NOMO-1 treated with DMSO at 0.1 percent for 48 hours (cell line): ENCODE data around the gene CYB5RL.
"Not testable (repeated sequence)": the region's sequence is repeated elsewhere in the genome, so short reads cannot be mapped to it uniquely, and the experiment has no call there.

Experiments
- DNase-seq: peaks from one replicate; lab custom pipeline; 2025; ENCODE audit not compliant: unreplicated experiment; lab: John Stamatoyannopoulos, UW

Gene CYB5RL, protein sequence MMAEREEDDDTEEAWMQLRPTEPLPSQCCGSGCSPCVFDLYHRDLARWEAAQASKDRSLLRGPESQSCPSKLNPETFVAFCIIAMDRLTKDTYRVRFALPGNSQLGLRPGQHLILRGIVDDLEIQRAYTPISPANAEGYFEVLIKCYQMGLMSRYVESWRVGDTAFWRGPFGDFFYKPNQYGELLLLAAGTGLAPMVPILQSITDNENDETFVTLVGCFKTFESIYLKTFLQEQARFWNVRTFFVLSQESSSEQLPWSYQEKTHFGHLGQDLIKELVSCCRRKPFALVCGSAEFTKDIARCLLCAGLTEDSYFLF

DNA sequence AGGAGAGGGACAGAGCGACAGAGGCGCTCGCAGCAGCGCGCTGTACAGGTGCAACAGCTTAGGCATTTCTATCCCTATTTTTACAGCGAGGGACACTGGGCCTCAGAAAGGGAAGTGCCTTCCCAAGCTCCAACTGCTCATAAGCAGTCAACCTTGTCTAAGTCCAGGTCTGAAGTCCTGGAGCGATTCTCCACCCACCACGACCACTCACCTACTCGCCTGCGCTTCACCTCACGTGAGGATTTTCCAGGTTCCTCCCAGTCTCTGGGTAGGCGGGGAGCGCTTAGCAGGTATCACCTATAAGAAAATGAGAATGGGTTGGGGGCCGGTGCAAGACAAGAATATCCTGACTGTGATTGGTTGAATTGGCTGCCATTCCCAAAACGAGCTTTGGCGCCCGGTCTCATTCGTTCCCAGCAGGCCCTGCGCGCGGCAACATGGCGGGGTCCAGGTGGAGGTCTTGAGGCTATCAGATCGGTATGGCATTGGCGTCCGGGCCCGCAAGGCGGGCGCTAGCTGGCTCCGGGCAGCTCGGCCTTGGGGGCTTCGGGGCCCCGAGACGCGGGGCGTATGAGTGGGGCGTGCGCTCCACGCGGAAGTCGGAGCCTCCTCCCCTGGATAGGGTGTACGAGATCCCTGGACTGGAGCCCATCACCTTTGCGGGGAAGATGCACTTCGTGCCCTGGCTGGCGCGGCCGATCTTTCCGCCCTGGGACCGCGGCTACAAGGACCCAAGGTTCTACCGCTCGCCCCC lies at the start of gene CYB5RL, which contains the start of gene MRPL37:
Gene CYB5RL (minus strand): TSS at position 266 of the 754 bp plus-strand sequence. CDS start 4,414 bp downstream, outside the sequence.
Gene MRPL37 (plus strand): TSS at position 403 of the 754 bp plus-strand sequence. CDS start 77 bp downstream, at position 480.
- DNase-seq, result peak; percentile 95

DNA sequence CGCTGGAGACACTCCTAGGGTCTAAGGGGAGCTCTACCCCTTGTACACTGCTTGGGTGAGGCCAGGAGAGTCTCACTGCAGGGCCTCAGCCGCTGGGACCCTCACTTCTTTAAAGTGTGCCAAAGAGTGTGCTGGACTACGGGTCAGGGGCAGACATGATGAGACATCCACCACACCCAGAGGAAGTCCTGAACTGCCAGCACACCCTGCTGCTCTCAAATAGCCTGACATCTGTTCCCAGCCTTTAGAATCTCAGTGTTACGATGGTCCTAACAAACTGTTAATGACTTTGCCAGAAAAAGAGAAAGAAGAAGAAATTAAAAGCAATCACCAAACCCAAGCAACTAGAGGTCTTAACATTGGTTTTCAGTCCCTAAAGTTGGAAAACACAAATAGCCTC lies 49.1 kb upstream of the CYB5RL start:
- no peak for DNase-seq

DNA sequence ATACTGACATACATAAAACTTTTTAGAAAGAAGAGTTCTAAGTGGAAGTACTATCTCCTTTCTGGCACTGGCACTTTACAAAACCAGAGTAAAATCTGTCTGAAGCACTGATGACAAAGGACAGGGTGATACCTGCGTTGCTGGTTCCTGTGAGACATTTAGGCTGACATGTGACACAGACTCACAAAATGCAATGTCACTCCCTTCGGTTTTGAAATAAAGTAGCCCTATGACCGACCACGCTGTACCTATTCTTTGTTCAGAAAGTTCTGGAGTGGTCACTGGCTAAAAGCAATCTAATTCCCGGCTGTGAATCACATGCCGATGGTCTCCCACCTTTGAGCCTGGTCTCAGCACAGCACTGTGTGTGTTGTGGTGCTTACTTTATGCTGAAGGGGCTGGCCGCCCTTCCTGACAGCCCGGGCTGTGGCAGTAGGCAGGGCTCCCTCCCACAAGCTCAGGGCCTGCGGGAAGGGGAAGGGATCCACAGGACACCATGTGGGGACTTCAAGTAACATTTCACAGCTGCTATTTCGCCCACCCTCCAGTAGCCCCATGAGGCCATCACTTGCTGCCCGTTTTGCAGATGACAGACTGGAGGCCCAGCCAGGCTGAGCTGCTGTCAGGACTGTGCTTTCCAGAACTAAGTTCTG lies 48.2 kb upstream of the CYB5RL start:
- DNase-seq, result no peak

DNA sequence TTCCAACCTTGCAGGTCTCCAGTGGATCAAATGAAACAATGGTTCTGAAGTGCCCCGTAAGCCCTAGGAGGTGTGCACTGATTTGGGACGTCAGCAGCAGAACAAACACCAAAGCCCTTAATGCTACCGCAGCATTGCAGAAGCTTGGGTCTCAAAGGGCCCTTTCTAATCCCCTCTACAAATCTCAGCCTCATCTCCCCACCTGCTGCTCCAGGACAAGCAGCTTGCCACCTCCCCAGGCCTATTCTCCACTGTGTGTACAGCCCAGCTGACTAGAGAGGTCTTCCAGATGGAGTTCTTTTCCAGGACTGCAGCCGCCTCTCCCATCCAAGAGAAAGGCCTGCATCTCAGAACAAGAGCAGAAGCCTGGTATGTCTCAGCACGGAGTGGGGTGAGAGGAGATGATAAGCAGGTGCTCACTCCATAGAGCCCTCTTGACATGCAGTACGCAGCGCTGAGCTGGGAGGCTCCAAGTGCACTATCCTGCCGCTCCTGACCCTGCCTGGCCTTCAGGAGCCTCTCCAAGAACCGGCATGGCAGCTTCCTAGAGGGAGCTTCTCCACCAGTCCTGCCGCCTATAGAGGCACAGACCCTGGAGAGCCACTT lies 46.4 kb upstream of the CYB5RL start:
- DNase-seq, result no peak

DNA sequence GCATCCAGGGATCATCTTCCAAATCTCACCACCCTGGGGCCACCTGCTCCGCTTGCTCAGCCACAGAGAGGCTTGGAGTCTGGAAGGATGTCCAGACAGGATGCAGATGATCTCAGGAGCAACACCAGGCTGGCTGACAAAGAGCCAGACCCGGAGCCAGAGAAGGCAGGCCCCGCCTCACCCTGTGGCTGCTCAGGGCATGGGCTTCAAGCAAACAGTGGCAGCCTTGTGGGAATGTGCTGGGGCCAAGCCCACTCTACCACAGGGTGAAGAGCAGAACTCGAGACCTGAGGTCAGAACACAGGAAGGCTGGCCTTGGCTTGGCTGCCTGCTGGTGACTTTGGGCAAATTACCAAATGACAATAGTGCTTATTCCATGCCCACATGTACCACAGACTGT lies 45.7 kb upstream of the CYB5RL start:
- no peak for DNase-seq

DNA sequence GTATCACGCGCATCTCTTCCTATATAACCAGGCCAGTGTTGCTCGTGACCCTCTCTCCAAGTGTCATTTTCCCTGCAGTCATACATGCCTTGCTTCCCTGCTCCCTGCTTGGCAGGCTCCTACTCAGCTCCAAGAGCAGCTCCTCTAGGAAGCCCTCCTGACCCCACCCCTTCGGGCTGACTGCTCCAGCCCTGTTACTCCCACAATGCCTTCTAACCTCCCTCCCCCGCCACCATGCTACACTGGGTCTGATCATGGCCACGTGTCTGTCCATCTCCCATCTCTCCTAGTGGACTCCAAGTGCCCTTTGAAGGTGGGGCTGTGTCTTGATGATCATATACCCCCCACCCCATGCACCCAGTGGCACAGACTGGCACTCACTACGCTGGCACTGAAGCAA lies 44.8 kb upstream of the CYB5RL start:
- DNase-seq, result no peak

DNA sequence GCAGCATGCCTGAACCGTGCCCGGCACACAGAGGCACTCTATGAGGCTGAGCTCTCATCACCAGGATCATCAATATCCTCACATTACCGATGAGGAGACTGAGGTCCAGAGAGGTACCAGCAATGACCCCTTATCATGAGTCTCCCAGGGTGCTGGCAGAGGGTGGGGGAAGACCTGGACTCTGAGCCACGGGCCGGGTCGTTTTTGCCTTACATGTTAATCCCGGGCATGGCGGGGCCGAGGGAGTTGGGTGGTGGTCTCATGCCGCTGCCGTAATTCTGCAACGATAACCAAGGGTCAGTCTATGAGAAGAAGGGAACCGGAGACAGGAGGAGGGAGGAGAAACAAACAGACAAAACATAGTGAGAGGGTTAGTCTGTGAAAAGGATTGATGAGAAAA lies 43.2 kb upstream of the CYB5RL start:
- DNase-seq, result no peak

DNA sequence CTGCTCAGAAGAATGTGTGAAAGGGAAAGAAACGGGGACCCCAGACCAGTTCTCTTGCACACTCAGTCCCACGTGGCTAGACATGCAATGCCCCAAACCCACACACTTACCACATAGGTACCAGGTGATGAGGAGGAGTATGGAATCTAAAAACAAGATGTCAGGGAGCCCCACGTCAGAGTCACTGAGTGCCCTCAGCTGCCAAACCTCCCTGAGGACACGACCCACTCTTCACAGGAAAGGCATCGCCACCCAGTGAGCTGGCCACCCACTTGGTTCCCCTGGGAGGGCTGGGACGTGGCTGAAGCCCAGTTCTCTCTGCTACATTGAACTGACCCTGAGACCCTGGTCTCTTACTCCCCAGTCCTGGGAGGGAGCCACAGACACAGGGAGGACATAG lies 41.5 kb upstream of the CYB5RL start:
- DNase-seq, result no peak

DNA sequence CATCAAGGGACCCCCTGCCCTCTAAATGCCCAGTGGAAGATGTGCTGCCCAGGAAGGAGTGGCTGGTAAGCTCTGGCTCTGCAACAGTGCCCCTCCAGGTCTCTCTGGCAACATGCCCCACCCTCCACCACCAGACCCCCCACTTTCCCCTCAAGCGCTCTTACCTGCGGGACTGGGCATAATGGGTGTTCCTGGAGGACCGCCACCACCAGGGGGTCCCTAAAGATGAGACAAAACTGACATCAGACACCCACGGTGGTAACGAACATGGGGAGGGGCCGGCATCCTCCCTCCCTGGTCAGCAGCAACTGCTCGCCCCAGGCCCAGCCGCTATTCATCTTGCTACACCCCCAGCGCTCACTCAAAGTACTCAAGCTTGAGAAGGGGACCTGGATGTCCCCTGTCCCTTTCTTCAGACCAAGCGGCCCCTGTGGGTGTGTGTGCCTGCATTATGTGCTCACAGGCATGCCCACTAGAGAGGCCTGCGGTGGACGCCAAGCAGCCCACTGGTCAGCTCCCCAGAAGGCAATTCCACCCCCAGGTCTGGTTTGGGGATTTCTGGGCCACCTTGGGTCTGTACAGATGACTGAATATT lies 41.0 kb upstream of the CYB5RL start:
- DNase-seq, result no peak

DNA sequence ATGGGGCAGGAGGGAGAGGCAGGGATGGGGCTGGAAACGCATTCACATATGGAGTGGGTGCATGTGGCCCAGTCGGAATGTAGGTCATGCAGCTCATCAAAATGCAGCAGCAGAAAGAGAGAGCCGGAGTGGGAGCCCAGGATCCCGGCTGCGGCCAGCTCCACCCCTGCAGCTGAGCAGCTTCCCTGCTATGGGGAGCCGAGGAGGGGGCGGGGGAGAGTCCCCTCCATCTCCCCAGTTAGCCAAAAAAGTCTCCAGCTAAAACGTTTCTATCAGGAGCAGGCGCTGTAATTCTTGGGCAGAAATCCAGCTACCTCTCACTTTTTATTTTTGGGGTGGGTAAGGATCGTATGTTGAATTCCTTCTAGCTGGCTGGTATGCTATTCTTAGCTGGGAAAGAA lies 39.8 kb upstream of the CYB5RL start:
- no peak for DNase-seq

DNA sequence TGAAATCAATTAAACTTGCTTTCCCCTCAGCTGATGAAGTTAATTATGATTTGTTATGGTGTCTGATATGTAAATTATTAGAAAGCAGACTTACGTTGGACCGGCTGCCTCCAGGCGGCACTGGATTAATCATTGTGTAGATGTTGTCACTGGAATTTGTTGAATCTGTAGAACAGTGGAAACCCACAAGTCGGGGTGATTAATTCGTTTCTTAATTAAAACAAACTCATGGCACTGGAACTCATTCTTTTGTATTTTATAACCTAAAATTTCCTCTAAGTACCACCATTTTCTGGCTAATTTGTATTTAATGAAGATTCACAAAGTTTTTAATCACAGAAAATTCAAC lies 39.2 kb upstream of the CYB5RL start:
- DNase-seq, result no peak

DNA sequence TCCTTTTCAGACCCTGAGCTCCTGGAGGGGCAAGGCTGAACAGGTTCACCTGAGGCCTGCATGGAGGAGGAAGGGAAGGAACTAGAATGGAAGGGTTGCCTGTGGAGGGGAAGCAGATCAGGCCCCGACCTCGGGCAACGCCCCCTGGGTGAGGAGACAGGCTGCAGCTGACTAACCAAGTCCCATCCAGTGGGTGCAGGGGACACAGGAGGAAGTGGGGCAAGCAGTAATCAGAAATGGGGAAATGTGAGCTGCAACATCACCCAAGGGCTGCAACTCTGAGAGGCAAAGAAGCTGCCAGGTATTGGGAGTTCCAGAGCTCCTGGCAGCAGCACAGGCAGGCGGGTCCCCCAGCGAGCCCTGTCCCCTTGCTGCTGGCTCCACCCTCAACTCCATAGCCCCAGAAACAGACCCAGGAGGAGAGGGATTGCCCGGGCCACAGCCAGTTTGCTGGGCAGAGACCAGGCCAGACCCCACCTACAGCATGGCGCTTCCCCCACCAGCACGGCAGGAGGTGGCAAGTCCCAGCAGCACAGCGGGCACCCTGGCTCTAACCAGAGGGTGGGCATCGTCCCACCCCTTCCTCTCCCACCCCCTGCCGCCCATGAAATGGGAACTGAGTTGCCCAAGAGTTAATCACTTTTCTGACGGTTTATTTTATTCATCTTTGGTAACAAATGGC lies 38.7 kb upstream of the CYB5RL start:
- peak; percentile 84 for DNase-seq

DNA sequence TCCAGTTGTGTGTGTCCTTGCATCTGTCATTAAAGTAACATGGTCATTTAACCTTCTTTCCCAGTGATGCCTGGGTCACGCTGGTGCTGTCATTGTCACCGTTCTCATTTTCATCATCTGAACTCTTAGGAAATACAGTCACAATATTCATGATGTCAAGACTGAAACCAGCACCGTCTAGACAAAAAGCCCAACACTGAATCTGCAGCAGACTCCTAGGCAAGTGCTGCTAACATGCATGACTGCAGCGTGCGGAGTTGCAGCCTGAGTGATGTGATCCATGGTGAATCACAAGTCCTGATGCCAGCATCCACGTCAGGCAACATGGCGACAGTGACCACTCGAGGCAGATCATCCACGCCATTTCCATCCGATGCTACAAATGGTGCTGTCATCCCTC lies 37.8 kb upstream of the CYB5RL start:
- DNase-seq, result no peak

DNA sequence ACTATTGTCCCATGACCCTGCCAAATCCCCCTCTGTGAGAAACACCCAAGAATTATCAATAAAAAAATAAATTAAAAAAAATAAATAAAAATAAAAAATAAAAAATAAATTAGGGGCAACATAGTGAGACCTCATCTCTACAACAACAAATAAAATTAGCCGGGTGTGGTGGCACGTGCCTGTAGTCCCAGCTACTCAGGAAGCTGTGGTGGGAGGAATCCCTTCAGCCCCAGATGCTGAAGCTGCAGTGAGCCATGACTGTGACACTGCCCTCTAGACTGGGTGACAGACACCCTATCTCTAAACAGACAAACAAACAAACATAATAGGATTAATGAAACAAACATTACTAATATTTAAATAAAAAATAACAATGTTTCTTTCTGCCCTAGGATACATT lies 34.5 kb upstream of the CYB5RL start:
- no peak for DNase-seq

DNA sequence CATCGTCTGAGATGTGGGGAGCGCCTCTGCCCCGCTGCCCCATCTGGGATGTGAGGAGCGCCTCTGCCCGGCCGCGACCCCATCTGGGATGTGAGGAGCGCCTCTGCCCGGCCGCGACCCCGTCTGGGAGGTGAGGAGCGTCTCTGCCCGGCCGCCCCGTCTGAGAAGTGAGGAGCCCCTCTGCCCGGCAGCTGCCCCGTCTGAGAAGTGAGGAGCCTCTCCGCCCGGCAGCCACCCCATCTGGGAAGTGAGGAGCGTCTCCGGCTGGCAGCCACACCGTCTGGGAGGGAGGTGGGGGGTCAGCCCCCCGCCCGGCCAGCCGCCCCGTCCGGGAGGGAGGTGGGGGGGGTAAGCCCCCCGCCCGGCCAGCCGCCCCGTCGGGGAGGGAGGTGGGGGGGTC lies 33.4 kb upstream of the CYB5RL start:
- DNase-seq, result not testable (repeated sequence)

DNA sequence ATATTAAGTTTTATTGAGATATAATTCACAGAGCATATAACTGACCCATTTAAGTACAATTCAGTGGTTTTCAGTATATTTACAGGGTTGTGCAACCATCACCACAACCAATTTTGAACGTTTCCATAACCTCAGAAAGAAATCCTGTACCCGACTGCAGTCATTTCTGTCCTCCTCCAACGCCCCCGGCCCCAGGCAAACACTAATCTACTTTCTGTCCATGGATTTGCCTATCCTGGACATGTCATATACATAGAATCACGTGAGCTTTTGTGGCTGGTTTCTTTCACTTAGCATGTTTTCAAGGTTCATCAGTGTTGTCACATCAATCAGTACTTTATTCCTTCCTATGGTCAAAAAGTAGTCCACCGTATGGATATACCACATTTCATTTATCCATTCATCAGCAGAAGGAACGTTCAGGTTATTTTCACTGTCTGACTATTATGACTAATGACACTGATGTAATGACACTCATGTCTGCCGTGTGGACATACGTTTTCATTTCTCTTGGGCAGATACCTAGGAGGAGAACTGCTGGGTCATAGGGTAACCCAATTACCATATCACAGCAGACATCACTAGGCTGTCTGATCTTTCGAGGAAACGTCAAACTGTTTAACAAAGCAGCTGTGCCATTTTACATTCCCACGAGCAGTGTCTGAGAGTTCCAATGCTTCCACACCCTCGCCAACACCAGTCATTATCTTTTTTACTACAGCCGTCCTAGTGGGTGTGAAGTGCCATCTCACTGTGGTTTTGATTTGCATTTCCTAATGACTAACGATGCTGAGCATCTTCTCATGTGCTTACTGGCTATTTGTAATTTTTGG lies 30.9 kb upstream of the CYB5RL start:
- DNase-seq, result peak; percentile 70

DNA sequence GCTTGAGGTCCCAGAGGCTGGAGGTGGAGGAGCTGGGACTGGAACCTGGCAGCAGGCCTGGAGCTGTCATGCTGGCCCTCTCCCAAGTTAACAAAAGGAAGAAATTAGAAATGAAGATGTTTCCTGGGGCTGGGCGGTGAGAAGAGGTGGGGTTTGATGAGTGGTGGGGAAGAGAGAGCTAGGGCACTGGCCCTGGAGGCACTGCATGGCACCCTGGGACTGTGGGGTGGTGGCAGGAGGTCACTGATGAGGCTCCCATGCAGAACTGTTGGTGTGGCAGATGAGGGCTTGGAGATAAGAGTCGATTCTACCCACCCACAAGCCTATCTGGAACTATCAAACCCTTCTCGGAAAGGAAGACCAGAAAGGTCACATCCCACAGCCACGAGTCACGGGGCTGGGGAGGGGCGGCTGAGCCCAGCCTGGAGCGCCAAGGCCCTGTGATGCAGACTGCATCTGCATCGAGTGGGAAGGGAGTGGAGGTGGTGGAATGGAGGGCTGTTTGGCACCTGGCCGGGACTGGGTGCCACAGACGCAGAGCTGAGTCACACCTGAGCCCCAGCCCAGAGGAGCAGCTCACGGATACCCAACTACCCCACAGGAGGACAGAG lies 29.6 kb upstream of the CYB5RL start:
- no peak for DNase-seq

DNA sequence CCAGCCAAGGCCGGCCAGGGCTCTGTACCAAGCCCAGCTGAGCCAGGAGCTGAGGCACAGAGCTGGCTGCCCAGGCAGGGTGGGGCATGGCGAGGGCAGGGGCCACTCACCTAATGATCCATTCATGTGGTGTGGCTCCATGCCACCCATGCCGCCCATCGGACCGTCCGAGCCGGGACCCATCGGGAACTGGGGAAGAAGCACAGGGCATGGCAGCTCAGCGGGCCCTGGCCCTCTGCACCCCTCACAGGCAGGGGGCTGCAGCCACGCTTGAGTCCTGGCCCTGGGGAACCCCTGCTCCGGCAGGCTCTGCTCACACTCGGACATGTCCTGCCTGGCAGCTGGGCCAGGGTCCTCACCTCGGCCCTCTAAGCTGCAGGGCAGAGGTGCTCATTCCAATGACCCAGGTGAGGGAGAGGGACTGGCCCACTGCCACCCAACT lies 28.8 kb upstream of the CYB5RL start:
- DNase-seq, result no peak

DNA sequence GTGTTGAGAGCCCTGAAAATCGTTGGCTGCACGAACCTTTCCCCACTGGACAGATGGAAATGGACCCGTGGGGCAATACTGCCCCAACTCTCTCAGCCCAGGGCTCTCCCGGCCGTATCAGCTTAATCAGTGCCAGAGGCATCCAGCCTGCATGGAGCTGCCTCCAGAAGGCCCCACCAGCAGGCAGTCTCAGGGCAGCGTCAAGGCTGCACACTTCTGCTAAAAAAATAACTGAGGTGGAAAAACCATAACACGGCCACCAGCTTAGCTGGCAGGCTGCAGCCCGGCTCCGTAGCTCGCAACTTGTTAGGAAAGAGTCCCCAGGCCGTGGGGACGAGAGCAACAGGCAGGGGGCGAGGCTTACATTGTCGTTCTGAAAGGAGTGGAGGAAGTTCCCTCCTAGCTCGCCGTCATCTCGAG lies 28.1 kb upstream of the CYB5RL start:
- DNase-seq, result peak; percentile 37
